ENCODE data around the gene USHBP1. TPM values are rescaled to one million over a fixed set of nuclear protein-coding genes. Genes with fewer than 3 reads are reported as not detected.

Gene USHBP1
- total RNA-seq, 6 experiments from 2014 or later = not detected

DNA sequence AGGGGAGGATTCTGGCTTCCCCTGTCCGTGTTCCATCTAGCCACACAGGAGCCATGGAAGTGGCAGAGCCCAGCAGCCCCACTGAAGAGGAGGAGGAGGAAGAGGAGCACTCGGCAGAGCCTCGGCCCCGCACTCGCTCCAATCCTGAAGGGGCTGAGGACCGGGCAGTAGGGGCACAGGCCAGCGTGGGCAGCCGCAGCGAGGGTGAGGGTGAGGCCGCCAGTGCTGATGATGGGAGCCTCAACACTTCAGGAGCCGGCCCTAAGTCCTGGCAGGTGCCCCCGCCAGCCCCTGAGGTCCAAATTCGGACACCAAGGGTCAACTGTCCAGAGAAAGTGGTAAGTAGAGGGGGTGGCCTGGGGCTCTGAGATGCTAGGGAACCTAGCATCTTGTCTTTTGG, 4.2 kb upstream of the USHBP1 start:
- H3K27me3 Mint-ChIP-seq (ENCODE audit: insufficient read depth) = peaks cover 4% of the 10 kb centered on the region
- H3K9me3 Mint-ChIP-seq = peaks cover 4% of the 10 kb centered on the region; the same call in 1 of the 2 replicates
- H3K4me1 Mint-ChIP-seq (ENCODE audit: low read depth) = peaks cover 15% of the 10 kb centered on the region
- TF ChIP-seq, protein P1, sequence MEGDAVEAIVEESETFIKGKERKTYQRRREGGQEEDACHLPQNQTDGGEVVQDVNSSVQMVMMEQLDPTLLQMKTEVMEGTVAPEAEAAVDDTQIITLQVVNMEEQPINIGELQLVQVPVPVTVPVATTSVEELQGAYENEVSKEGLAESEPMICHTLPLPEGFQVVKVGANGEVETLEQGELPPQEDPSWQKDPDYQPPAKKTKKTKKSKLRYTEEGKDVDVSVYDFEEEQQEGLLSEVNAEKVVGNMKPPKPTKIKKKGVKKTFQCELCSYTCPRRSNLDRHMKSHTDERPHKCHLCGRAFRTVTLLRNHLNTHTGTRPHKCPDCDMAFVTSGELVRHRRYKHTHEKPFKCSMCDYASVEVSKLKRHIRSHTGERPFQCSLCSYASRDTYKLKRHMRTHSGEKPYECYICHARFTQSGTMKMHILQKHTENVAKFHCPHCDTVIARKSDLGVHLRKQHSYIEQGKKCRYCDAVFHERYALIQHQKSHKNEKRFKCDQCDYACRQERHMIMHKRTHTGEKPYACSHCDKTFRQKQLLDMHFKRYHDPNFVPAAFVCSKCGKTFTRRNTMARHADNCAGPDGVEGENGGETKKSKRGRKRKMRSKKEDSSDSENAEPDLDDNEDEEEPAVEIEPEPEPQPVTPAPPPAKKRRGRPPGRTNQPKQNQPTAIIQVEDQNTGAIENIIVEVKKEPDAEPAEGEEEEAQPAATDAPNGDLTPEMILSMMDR (IDR thresholded peaks at IDR 0.05) = no peak
- no peak for DNase-seq
- peak overlapping the region; percentile 91 for H3K27ac Mint-ChIP-seq
- peaks cover 12% of the 10 kb centered on the region for H3K36me3 Mint-ChIP-seq (ENCODE audit: low read depth)
- peak overlapping the region; percentile 96 for H3K4me3 Mint-ChIP-seq

DNA sequence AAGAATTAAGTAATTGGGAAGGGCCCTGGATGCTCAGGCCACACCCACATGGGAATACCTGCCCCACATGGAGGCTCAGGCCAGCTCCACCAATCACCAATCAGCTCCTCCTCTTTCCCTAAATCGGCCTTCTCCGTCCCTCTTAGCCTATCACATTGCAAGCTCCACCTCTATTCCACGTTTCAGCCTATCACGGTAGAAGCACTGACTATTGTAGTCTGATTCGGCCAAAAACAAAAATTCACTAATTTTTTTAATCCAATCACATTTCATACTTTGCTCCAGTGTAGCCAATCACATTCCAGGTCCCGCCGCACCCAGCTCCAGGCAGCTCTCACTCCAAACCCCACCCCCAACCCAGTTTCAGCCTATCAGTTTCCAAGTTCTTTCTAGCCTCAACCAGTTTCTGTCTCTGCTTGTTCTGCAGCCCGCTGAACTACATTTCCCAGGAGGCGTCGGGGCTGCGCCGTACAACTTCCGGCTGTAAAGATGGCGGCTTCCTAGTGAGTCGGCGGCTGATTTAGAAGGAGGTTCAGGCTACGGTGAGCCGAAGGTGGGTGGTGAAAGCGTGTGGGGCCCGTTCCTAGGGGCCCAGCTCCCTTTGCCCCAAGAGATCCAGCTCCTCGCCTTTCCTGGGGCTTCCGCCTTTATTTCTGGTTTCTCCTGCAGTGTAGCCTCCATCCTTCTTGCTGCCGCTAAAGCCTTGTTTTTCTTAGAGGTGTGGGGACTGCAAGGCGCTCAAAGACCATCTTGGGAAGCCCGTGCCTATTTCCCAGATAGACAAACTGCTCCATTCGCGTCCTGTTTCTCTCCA, 2.6 kb upstream of the USHBP1 start, which contains the start of gene BABAM1:
Gene BABAM1, plus strand, starts transcription at position 469 of the 814 bp plus-strand sequence. CDS start 1,364 bp downstream, outside the sequence.
- DNase-seq = peak; percentile 100
- H3K36me3 Mint-ChIP-seq (ENCODE audit: low read depth) = peaks cover 12% of the 10 kb centered on the region
- peaks cover 15% of the 10 kb centered on the region for H3K4me1 Mint-ChIP-seq (ENCODE audit: low read depth)
- peak within 1 kb of the TSS; percentile 96 for H3K4me3 Mint-ChIP-seq
- TF ChIP-seq, protein P1 (IDR thresholded peaks at IDR 0.05) = no peak
- peaks cover 4% of the 10 kb centered on the region for H3K27me3 Mint-ChIP-seq (ENCODE audit: insufficient read depth)
- H3K9me3 Mint-ChIP-seq = peaks cover 4% of the 10 kb centered on the region; the same call in 1 of the 2 replicates
- H3K27ac Mint-ChIP-seq = peak within 1 kb of the TSS; percentile 91

DNA sequence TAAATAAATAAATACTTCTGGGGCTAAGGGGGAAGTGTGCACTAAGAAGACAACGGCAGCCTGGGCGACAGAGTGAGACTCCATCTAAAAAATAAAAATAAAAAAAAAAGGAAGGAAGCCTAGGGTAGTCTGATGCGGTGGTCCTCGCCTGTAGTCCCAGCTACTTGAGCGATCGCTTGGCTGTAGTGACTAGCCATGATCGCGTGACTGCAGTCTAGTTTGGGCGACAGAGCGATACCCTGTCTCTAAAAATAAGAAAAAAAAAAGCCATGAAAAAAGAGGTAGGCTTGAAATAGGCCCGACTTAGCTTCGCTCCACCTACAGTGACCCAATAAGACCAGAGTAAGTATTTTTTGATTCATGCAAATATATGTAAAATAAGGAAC, 2.0 kb upstream of the USHBP1 start:
- DNase-seq = no peak
- H3K27ac Mint-ChIP-seq = peak overlapping the region; percentile 91; the same call in 1 of the 2 replicates
- peaks cover 12% of the 10 kb centered on the region for H3K36me3 Mint-ChIP-seq (ENCODE audit: low read depth)

GRCh38 chr19:17266026-17266425, 1.5 kb upstream of the USHBP1 start:
- Mint-ChIP-seq H3K27me3 (ENCODE audit: insufficient read depth) (peaks cover 5% of the 10 kb centered on the region), H3K4me1 (ENCODE audit: low read depth) (peaks cover 16% of the 10 kb centered on the region), H3K9me3 (peaks cover 4% of the 10 kb centered on the region; the same call in 1 of the 2 replicates), H3K27ac (no peak overlapping the region), H3K36me3 (ENCODE audit: low read depth) (peaks cover 12% of the 10 kb centered on the region), H3K4me3 (no peak overlapping the region)
- no peak for DNase-seq
- TF ChIP-seq, protein P1 (IDR thresholded peaks at IDR 0.05) = no peak

More for the DNA sequence above, 2.0 kb upstream of the USHBP1 start:
- Mint-ChIP-seq H3K4me1 (ENCODE audit: low read depth) (peaks cover 15% of the 10 kb centered on the region), H3K9me3 (peaks cover 4% of the 10 kb centered on the region; the same call in 1 of the 2 replicates), H3K4me3 (peak overlapping the region; percentile 96; the same call in 1 of the 2 replicates), H3K27me3 (ENCODE audit: insufficient read depth) (peaks cover 4% of the 10 kb centered on the region)
- TF ChIP-seq, protein P1 (IDR thresholded peaks at IDR 0.05) = no peak

DNA sequence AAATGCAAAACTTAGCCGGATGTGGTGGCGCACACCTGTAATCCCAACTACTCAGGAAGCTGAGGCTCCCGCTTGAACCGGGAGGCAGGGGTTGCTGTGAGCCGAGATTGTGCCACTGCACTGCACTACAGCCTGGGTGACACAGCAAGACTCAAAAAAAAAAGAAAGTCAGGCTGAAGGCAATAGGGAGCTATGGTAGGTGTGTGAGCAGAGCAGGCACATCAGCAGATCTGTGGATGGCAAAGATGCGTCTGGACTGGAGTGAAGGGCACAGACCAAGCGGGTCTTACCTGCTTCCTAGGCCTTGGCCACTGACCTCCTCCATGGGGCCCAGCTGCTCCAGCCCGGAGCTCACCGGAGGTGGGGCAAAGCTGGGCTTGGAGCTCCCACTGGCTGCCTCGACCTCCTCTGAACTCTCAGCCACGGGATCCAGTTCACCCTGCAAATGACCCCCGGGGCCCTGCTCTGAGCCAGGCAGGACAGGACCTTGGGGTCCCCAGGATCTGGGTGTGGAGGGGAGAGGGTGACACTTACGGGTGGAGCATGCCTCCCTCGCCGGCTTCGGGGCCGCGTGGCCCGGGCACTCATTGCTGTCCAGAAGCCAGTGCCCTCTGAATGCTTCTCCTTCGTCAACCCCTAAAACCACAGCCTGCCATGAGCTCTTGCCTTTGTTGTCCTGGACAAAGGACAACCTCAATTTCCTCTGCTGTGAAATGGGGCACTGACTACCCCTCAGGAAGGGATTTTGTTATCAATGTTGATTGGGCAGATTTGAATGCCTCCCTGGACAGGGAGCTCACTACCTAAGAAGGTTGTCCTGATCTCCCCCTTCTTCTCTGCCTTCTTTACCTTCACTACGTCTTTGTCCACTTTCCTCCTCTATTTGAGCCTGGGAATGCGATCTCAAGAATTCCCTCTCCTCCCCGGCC, 569 bp downstream of the USHBP1 start:
- Mint-ChIP-seq H3K36me3 (ENCODE audit: low read depth) (peaks cover 11% of the 10 kb centered on the region), H3K4me1 (ENCODE audit: low read depth) (peaks cover 21% of the 10 kb centered on the region), H3K4me3 (no peak overlapping the region), H3K27ac (no peak overlapping the region), H3K27me3 (ENCODE audit: insufficient read depth) (peaks cover 10% of the 10 kb centered on the region), H3K9me3 (peaks cover 9% of the 10 kb centered on the region; the same call in 1 of the 2 replicates)
- DNase-seq = no peak
- TF ChIP-seq, protein P1 (IDR thresholded peaks at IDR 0.05) = no peak
